Measurements from ENCODE around the gene PDK3.

Gene PDK3

GRCh38 chrX:24444645-24445044 is 20.4 kb upstream of the PDK3 start:
- Histone ChIP-seq H3K27ac (ENCODE audit: low read depth, low read length) (no peak overlapping the region), H3K9me3 (ENCODE audit: insufficient read depth, low read depth, low read length) (no peaks in the 10 kb centered on the region), H3K4me3 (ENCODE audit: low read length) (no peak overlapping the region), H3K9ac (ENCODE audit: low read depth, low read length) (no peak overlapping the region), H3K4me1 (ENCODE audit: insufficient read depth, low read length) (no peaks in the 10 kb centered on the region), H3K27me3 (ENCODE audit: insufficient read depth, low read length) (no peaks in the 10 kb centered on the region), H3K36me3 (ENCODE audit: insufficient read depth, low read length) (no peaks in the 10 kb centered on the region)
- 91% methylated on average over 3 of the region's 4 CpGs for WGBS

- Histone ChIP-seq H3K4me3 (ENCODE audit: low read length) (no peak overlapping the region), H3K9me3 (ENCODE audit: insufficient read depth, low read depth, low read length) (no peaks in the 10 kb centered on the region), H3K27me3 (ENCODE audit: insufficient read depth, low read length) (no peaks in the 10 kb centered on the region), H3K9ac (ENCODE audit: low read depth, low read length) (no peak overlapping the region), H3K36me3 (ENCODE audit: insufficient read depth, low read length) (no peaks in the 10 kb centered on the region), H3K4me1 (ENCODE audit: insufficient read depth, low read length) (no peaks in the 10 kb centered on the region), H3K27ac (ENCODE audit: low read depth, low read length) (no peak overlapping the region)
- WGBS: 79% methylated on average over 1 of the region's 3 CpGs
These were observed 16.3 kb upstream of the PDK3 start for GRCh38 chrX:24448762-24449250.

- Histone ChIP-seq H3K4me1 (ENCODE audit: insufficient read depth, low read length) (no peaks in the 10 kb centered on the region), H3K9me3 (ENCODE audit: insufficient read depth, low read depth, low read length) (no peaks in the 10 kb centered on the region), H3K27ac (ENCODE audit: low read depth, low read length) (no peak overlapping the region), H3K9ac (ENCODE audit: low read depth, low read length) (no peak overlapping the region), H3K36me3 (ENCODE audit: insufficient read depth, low read length) (no peaks in the 10 kb centered on the region), H3K4me3 (ENCODE audit: low read length) (no peak overlapping the region), H3K27me3 (ENCODE audit: insufficient read depth, low read length) (no peaks in the 10 kb centered on the region)
- WGBS: 96% methylated on average over 3 of the region's 3 CpGs
These were observed 2.0 kb upstream of the PDK3 start for GRCh38 chrX:24463077-24463476.

GRCh38 chrX:24464498-24464835 is 619 bp upstream of the PDK3 start:
- Histone ChIP-seq H3K27ac (ENCODE audit: low read depth, low read length) (peak overlapping the region; percentile 65; the same call in 1 of the 2 replicates), H3K36me3 (ENCODE audit: insufficient read depth, low read length) (no peaks in the 10 kb centered on the region), H3K4me3 (ENCODE audit: low read length) (peak overlapping the region; percentile 84), H3K9me3 (ENCODE audit: insufficient read depth, low read depth, low read length) (no peaks in the 10 kb centered on the region), H3K9ac (ENCODE audit: low read depth, low read length) (peak overlapping the region; percentile 69), H3K27me3 (ENCODE audit: insufficient read depth, low read length) (no peaks in the 10 kb centered on the region), H3K4me1 (ENCODE audit: insufficient read depth, low read length) (no peaks in the 10 kb centered on the region)
- WGBS: 10% methylated on average over 5 of the region's 5 CpGs

- peak overlapping the region; percentile 84 for H3K9ac ChIP-seq (ENCODE audit: low read depth, low read length)
- H3K27ac ChIP-seq (ENCODE audit: low read depth, low read length): peak overlapping the region; percentile 74; the same call in 1 of the 2 replicates
- under 1% methylated on average over 25 of the region's 25 CpGs for WGBS
- no peaks in the 10 kb centered on the region for H3K4me1 ChIP-seq (ENCODE audit: insufficient read depth, low read length)
- H3K27me3 ChIP-seq (ENCODE audit: insufficient read depth, low read length): no peaks in the 10 kb centered on the region
- H3K36me3 ChIP-seq (ENCODE audit: insufficient read depth, low read length): no peaks in the 10 kb centered on the region
- peak overlapping the region; percentile 84 for H3K4me3 ChIP-seq (ENCODE audit: low read length)
- no peaks in the 10 kb centered on the region for H3K9me3 ChIP-seq (ENCODE audit: insufficient read depth, low read depth, low read length)
These were observed 413 bp downstream of the PDK3 start for GRCh38 chrX:24465532-24465865.

GRCh38 chrX:24466025-24466424 is 939 bp downstream of the PDK3 start:
- peak overlapping the region; percentile 84 for H3K4me3 ChIP-seq (ENCODE audit: low read length)
- no peaks in the 10 kb centered on the region for H3K4me1 ChIP-seq (ENCODE audit: insufficient read depth, low read length)
- H3K36me3 ChIP-seq (ENCODE audit: insufficient read depth, low read length): no peaks in the 10 kb centered on the region
- H3K27me3 ChIP-seq (ENCODE audit: insufficient read depth, low read length): no peaks in the 10 kb centered on the region
- no peaks in the 10 kb centered on the region for H3K9me3 ChIP-seq (ENCODE audit: insufficient read depth, low read depth, low read length)
- H3K27ac ChIP-seq (ENCODE audit: low read depth, low read length): no peak overlapping the region
- WGBS: 56% methylated on average over 11 of the region's 11 CpGs
- no peak overlapping the region for H3K9ac ChIP-seq (ENCODE audit: low read depth, low read length)

- H3K4me1 ChIP-seq (ENCODE audit: insufficient read depth, low read length): peaks cover 5% of the 10 kb centered on the region; the same call in 1 of the 2 replicates
- no peak overlapping the region for H3K4me3 ChIP-seq (ENCODE audit: low read length)
- H3K36me3 ChIP-seq (ENCODE audit: insufficient read depth, low read length): no peaks in the 10 kb centered on the region
- no peak overlapping the region for H3K27ac ChIP-seq (ENCODE audit: low read depth, low read length)
- H3K9me3 ChIP-seq (ENCODE audit: insufficient read depth, low read depth, low read length): no peaks in the 10 kb centered on the region
- no peaks in the 10 kb centered on the region for H3K27me3 ChIP-seq (ENCODE audit: insufficient read depth, low read length)
- WGBS: 100% methylated on average over 1 of the region's 1 CpG
- H3K9ac ChIP-seq (ENCODE audit: low read depth, low read length): no peak overlapping the region
These were observed 3.2 kb downstream of the PDK3 start for GRCh38 chrX:24468245-24468644.

GRCh38 chrX:24471808-24472207 is 6.7 kb downstream of the PDK3 start:
- 75% methylated on average over 1 of the region's 2 CpGs for WGBS
- no peaks in the 10 kb centered on the region for H3K36me3 ChIP-seq (ENCODE audit: insufficient read depth, low read length)
- no peak overlapping the region for H3K4me3 ChIP-seq (ENCODE audit: low read length)
- no peaks in the 10 kb centered on the region for H3K9me3 ChIP-seq (ENCODE audit: insufficient read depth, low read depth, low read length)
- H3K27me3 ChIP-seq (ENCODE audit: insufficient read depth, low read length): no peaks in the 10 kb centered on the region
- no peak overlapping the region for H3K27ac ChIP-seq (ENCODE audit: low read depth, low read length)
- H3K4me1 ChIP-seq (ENCODE audit: insufficient read depth, low read length): peaks cover 5% of the 10 kb centered on the region; the same call in 1 of the 2 replicates
- no peak overlapping the region for H3K9ac ChIP-seq (ENCODE audit: low read depth, low read length)

- Histone ChIP-seq H3K4me3 (ENCODE audit: low read length) (no peak overlapping the region), H3K9me3 (ENCODE audit: insufficient read depth, low read depth, low read length) (no peaks in the 10 kb centered on the region), H3K27me3 (ENCODE audit: insufficient read depth, low read length) (no peaks in the 10 kb centered on the region), H3K36me3 (ENCODE audit: insufficient read depth, low read length) (no peaks in the 10 kb centered on the region), H3K4me1 (ENCODE audit: insufficient read depth, low read length) (peaks cover 5% of the 10 kb centered on the region; the same call in 1 of the 2 replicates), H3K9ac (ENCODE audit: low read depth, low read length) (no peak overlapping the region), H3K27ac (ENCODE audit: low read depth, low read length) (no peak overlapping the region)
- 91% methylated on average over 6 of the region's 6 CpGs for WGBS
These were observed 10.4 kb downstream of the PDK3 start for GRCh38 chrX:24475480-24475879.

GRCh38 chrX:24478509-24478908 is 13.4 kb downstream of the PDK3 start:
- WGBS: 100% methylated on average over 3 of the region's 4 CpGs
- Histone ChIP-seq H3K27me3 (ENCODE audit: insufficient read depth, low read length) (no peaks in the 10 kb centered on the region), H3K4me1 (ENCODE audit: insufficient read depth, low read length) (no peaks in the 10 kb centered on the region), H3K36me3 (ENCODE audit: insufficient read depth, low read length) (no peaks in the 10 kb centered on the region), H3K9ac (ENCODE audit: low read depth, low read length) (no peak overlapping the region), H3K9me3 (ENCODE audit: insufficient read depth, low read depth, low read length) (no peaks in the 10 kb centered on the region), H3K27ac (ENCODE audit: low read depth, low read length) (no peak overlapping the region), H3K4me3 (ENCODE audit: low read length) (no peak overlapping the region)

GRCh38 chrX:24479924-24480323 is 14.8 kb downstream of the PDK3 start:
- H3K4me3 ChIP-seq (ENCODE audit: low read length): no peak overlapping the region
- no peak overlapping the region for H3K9ac ChIP-seq (ENCODE audit: low read depth, low read length)
- no peaks in the 10 kb centered on the region for H3K36me3 ChIP-seq (ENCODE audit: insufficient read depth, low read length)
- H3K4me1 ChIP-seq (ENCODE audit: insufficient read depth, low read length): no peaks in the 10 kb centered on the region
- H3K27me3 ChIP-seq (ENCODE audit: insufficient read depth, low read length): no peaks in the 10 kb centered on the region
- H3K9me3 ChIP-seq (ENCODE audit: insufficient read depth, low read depth, low read length): no peaks in the 10 kb centered on the region
- no peak overlapping the region for H3K27ac ChIP-seq (ENCODE audit: low read depth, low read length)
- WGBS: 84% methylated on average over 9 of the region's 9 CpGs

- 94% methylated on average over 3 of the region's 5 CpGs for WGBS
- no peak overlapping the region for H3K9ac ChIP-seq (ENCODE audit: low read depth, low read length)
- no peaks in the 10 kb centered on the region for H3K36me3 ChIP-seq (ENCODE audit: insufficient read depth, low read length)
- no peaks in the 10 kb centered on the region for H3K4me1 ChIP-seq (ENCODE audit: insufficient read depth, low read length)
- no peak overlapping the region for H3K4me3 ChIP-seq (ENCODE audit: low read length)
- H3K27me3 ChIP-seq (ENCODE audit: insufficient read depth, low read length): no peaks in the 10 kb centered on the region
- no peaks in the 10 kb centered on the region for H3K9me3 ChIP-seq (ENCODE audit: insufficient read depth, low read depth, low read length)
- H3K27ac ChIP-seq (ENCODE audit: low read depth, low read length): no peak overlapping the region
These were observed 15.3 kb downstream of the PDK3 start for GRCh38 chrX:24480400-24480865.

Measured in HUES64 (cell line).